ENCODE results near the gene CDC14A. TPM values are rescaled to one million over a fixed set of nuclear protein-coding genes. Genes with fewer than 3 reads are reported as not detected.

CDC14A gene
- total RNA-seq, 2 experiments from 2014 or later = 4.9 to 7.2 TPM

GRCh38 chr1:100545855-100546254 is 193.5 kb downstream of the CDC14A start:
- no peaks in the 10 kb centered on the region for H3K4me1 ChIP-seq (ENCODE audit: insufficient read depth, low read length, poor library complexity, severe bottlenecking)
- no peaks in the 10 kb centered on the region for H3K36me3 ChIP-seq (ENCODE audit: insufficient read depth, low read length)
- H3K9me3 ChIP-seq (ENCODE audit: low read length) = no peaks in the 10 kb centered on the region
- BruUV-seq (replicated peaks) = no TSS peak
- no peaks in the 10 kb centered on the region for H3K9me2 ChIP-seq (ENCODE audit: insufficient read depth, low read length)
- no peaks in the 10 kb centered on the region for H3K79me2 ChIP-seq (ENCODE audit: insufficient read depth, low read depth, low read length)
- no peak overlapping the region for H2AFZ ChIP-seq (ENCODE audit: low read length)
- TF ChIP-seq EZH2phosphoT487 (IDR thresholded peaks at IDR 0.05; ENCODE audit: borderline replicate concordance, low read depth, low read length) = no peak
- no peak for TF ChIP-seq CTCF (conservative IDR thresholded peaks at IDR 0.05; ENCODE audit: low read length)
- intact Hi-C loops (cut with micrococcal nuclease; ENCODE audit: unreplicated experiment) = no loop called here
- CTCF ChIA-PET (ENCODE audit: unreplicated experiment) = interaction anchor here (1.1 kb wide), 1 partner anchor 82 kb away, joined by 3 read pairs; no protein-coding TSS in a partner anchor
- H3K4me2 ChIP-seq (ENCODE audit: low read length) = no peak overlapping the region
- POLR2A ChIA-PET = interaction anchor here (0.6 kb wide), 1 partner anchor 11 kb away, joined by 3 read pairs; no protein-coding TSS in a partner anchor
- H3K27ac ChIP-seq (ENCODE audit: low read depth, low read length, poor library complexity, severe bottlenecking) = no peak overlapping the region
- no peak for DNase-seq (ENCODE audit: low spot score)
- no peak overlapping the region for H3K4me3 ChIP-seq (ENCODE audit: low read depth, low read length, poor library complexity, severe bottlenecking)
- no peaks in the 10 kb centered on the region for H4K20me1 ChIP-seq (ENCODE audit: insufficient read depth, low read length)

- H2AFZ ChIP-seq (ENCODE audit: low read length) = no peak overlapping the region
- no peak overlapping the region for H3K27ac ChIP-seq (ENCODE audit: low read depth, low read length, poor library complexity, severe bottlenecking)
- H3K4me1 ChIP-seq (ENCODE audit: insufficient read depth, low read length, poor library complexity, severe bottlenecking) = no peaks in the 10 kb centered on the region
- no peak overlapping the region for H3K4me3 ChIP-seq (ENCODE audit: low read depth, low read length, poor library complexity, severe bottlenecking)
- H3K79me2 ChIP-seq (ENCODE audit: insufficient read depth, low read depth, low read length) = no peaks in the 10 kb centered on the region
- H3K4me2 ChIP-seq (ENCODE audit: low read length) = no peak overlapping the region
- H3K36me3 ChIP-seq (ENCODE audit: insufficient read depth, low read length) = no peaks in the 10 kb centered on the region
- no TSS peak for BruUV-seq (replicated peaks)
- DNase-seq (ENCODE audit: low spot score) = no peak
- TF ChIP-seq CTCF (conservative IDR thresholded peaks at IDR 0.05; ENCODE audit: low read length) = no peak
- TF ChIP-seq EZH2phosphoT487 (IDR thresholded peaks at IDR 0.05; ENCODE audit: borderline replicate concordance, low read depth, low read length) = no peak
- H4K20me1 ChIP-seq (ENCODE audit: insufficient read depth, low read length) = no peaks in the 10 kb centered on the region
- ChIA-PET CTCF (ENCODE audit: unreplicated experiment) (no interaction called here), POLR2A (no interaction called here)
- peaks cover 10% of the 10 kb centered on the region; the same call in 1 of the 2 replicates for H3K9me3 ChIP-seq (ENCODE audit: low read length)
- intact Hi-C loops (cut with micrococcal nuclease; ENCODE audit: unreplicated experiment) = no loop called here
- H3K9me2 ChIP-seq (ENCODE audit: insufficient read depth, low read length) = no peaks in the 10 kb centered on the region
Observed at GRCh38 chr1:100552031-100552430, 199.7 kb downstream of the CDC14A start.

- DNase-seq (ENCODE audit: low spot score) = no peak
- no TSS peak for BruUV-seq (replicated peaks)
- intact Hi-C loops (cut with micrococcal nuclease; ENCODE audit: unreplicated experiment) = no loop called here
- CTCF ChIA-PET (ENCODE audit: unreplicated experiment) = no interaction called here
- H3K9me2 ChIP-seq (ENCODE audit: insufficient read depth, low read length) = no peaks in the 10 kb centered on the region
- H3K4me3 ChIP-seq (ENCODE audit: low read depth, low read length, poor library complexity, severe bottlenecking) = no peak overlapping the region
- H3K27ac ChIP-seq (ENCODE audit: low read depth, low read length, poor library complexity, severe bottlenecking) = no peak overlapping the region
- H3K4me2 ChIP-seq (ENCODE audit: low read length) = no peak overlapping the region
- no peaks in the 10 kb centered on the region for H3K79me2 ChIP-seq (ENCODE audit: insufficient read depth, low read depth, low read length)
- H3K4me1 ChIP-seq (ENCODE audit: insufficient read depth, low read length, poor library complexity, severe bottlenecking) = no peaks in the 10 kb centered on the region
- H3K9me3 ChIP-seq (ENCODE audit: low read length) = peaks cover 10% of the 10 kb centered on the region; the same call in 1 of the 2 replicates
- no peaks in the 10 kb centered on the region for H4K20me1 ChIP-seq (ENCODE audit: insufficient read depth, low read length)
- TF ChIP-seq CTCF (conservative IDR thresholded peaks at IDR 0.05; ENCODE audit: low read length) (no peak), EZH2phosphoT487 (IDR thresholded peaks at IDR 0.05; ENCODE audit: borderline replicate concordance, low read depth, low read length) (no peak)
- no peak overlapping the region for H2AFZ ChIP-seq (ENCODE audit: low read length)
- H3K36me3 ChIP-seq (ENCODE audit: insufficient read depth, low read length) = no peaks in the 10 kb centered on the region
- POLR2A ChIA-PET = interaction anchor here (0.6 kb wide), 1 partner anchor 39 kb away, joined by 3 read pairs; no protein-coding TSS in a partner anchor
Observed at GRCh38 chr1:100552922-100553321, 200.6 kb downstream of the CDC14A start.
